ENCODE data around the gene KLHL26.

KLHL26 gene

DNA sequence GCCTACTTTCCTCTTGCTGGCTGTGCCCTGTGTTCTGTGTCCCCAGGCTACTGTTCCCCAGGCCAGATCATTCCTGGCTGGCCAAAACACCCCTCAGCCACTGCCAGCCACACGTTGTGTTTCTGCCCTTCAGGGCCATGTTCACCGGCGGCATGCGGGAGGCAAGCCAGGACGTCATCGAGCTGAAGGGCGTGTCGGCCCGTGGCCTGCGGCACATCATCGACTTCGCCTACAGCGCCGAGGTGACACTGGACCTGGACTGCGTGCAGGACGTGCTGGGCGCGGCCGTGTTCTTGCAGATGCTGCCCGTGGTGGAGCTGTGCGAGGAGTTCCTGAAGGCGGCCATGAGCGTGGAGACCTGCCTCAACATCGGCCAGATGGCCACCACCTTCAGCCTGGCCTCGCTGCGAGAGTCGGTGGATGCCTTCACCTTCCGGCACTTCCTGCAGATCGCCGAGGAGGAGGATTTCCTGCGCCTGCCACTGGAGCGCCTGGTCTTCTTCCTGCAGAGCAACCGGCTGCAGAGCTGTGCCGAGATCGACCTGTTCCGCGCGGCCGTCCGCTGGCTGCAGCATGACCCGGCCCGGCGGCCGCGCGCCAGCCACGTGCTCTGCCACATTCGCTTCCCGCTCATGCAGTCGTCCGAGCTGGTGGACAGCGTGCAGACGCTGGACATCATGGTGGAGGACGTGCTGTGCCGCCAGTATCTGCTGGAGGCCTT, 30.9 kb downstream of the KLHL26 start:
- no peak for DNase-seq (ENCODE audit: low read depth)
- no peak for TF ChIP-seq CTCF (IDR thresholded peaks at IDR 0.05; ENCODE audit: control insufficient read depth, extremely low read depth, insufficient read depth)
- H3K4me3 ChIP-seq (ENCODE audit: low read depth, low read length) = no peak overlapping the region

DNA sequence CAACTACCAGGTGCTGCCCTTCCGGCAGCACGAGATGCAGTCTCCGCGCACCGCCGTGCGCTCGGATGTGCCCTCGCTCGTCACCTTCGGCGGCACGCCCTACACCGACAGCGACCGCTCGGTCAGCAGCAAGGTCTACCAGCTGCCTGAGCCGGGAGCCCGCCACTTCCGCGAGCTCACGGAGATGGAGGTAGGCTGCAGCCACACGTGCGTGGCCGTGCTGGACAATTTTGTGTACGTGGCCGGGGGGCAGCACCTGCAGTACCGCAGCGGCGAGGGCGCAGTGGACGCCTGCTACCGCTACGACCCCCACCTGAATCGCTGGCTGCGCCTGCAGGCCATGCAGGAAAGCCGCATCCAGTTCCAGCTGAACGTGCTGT, 31.4 kb downstream of the KLHL26 start:
- H3K4me3 ChIP-seq (ENCODE audit: low read depth, low read length) = no peak overlapping the region
- DNase-seq (ENCODE audit: low read depth) = no peak
- TF ChIP-seq CTCF (IDR thresholded peaks at IDR 0.05; ENCODE audit: control insufficient read depth, extremely low read depth, insufficient read depth) = no peak

DNA sequence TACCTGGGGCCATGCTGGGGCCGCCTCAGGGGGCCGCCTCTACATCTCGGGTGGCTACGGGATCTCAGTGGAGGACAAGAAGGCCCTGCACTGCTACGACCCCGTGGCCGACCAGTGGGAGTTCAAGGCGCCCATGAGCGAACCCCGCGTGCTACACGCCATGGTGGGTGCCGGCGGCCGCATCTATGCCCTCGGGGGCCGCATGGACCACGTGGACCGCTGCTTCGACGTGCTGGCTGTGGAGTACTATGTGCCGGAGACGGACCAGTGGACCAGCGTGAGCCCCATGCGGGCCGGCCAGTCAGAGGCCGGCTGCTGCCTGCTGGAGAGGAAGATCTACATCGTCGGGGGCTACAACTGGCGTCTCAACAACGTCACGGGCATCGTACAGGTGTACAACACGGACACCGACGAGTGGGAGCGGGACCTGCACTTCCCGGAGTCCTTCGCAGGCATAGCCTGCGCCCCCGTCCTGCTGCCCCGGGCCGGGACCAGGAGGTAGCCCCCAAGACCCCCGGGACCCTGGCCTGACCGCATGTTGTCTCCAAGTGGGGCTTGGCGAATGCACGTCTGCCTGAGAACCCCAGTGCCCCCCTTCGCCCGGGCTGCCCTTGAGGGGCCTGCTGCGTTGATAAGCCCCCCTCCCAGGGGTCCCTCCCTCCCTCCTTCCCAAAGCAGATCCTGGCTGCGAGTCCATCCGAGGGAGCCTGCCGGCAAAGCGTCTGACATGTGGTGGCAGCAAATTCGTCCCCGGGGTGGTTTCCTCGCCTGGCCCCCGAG, 32.1 kb downstream of the KLHL26 start:
- TF ChIP-seq CTCF (IDR thresholded peaks at IDR 0.05; ENCODE audit: control insufficient read depth, extremely low read depth, insufficient read depth) = no peak
- no peak overlapping the region for H3K4me3 ChIP-seq (ENCODE audit: low read depth, low read length)
- no peak for DNase-seq (ENCODE audit: low read depth)

- H3K4me3 ChIP-seq (ENCODE audit: low read depth, low read length) = no peak overlapping the region
- TF ChIP-seq CTCF (IDR thresholded peaks at IDR 0.05; ENCODE audit: control insufficient read depth, extremely low read depth, insufficient read depth) = no peak
- DNase-seq (ENCODE audit: low read depth) = no peak
Observed at GRCh38 chr19:18669524-18669817, 32.6 kb downstream of the KLHL26 start.

- H3K4me3 ChIP-seq (ENCODE audit: low read depth, low read length) = no peak overlapping the region
- no peak for TF ChIP-seq CTCF (IDR thresholded peaks at IDR 0.05; ENCODE audit: control insufficient read depth, extremely low read depth, insufficient read depth)
- no peak for DNase-seq (ENCODE audit: low read depth)
Observed at GRCh38 chr19:18669883-18670282, 33.1 kb downstream of the KLHL26 start.

DNA sequence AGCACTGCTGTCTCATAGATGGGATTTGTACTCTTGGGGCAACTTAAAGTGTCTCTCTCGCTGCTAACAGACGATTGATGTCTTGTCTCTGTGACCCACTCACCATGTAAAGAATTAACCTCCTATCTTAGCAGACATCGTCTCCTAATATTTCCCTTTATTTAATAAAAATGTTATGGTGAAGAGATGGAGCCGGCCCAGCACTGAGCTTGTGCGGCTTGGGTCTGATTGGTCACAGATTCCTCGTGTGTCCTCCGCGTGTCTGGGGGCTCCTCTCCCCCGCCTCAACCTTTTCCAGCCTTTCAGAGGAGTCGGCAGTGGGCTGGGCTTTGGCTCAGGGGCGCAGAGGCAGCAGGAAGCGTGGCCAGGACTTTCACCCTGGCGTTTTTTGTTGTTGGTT, 33.5 kb downstream of the KLHL26 start:
- TF ChIP-seq CTCF (IDR thresholded peaks at IDR 0.05; ENCODE audit: control insufficient read depth, extremely low read depth, insufficient read depth) = no peak
- no peak for DNase-seq (ENCODE audit: low read depth)
- no peak overlapping the region for H3K4me3 ChIP-seq (ENCODE audit: low read depth, low read length)
